GM19238 (cell line): Measurements from ENCODE around the gene VEGFC.

Source experiments
- DNase-seq: peaks from one replicate; pipeline ENCODE4 v3.0.0; 2011; ENCODE audit warnings: low spot score; ENCODE audit not compliant: insufficient read length

The VEGFC gene

GRCh38 chr4:176762661-176763308, 29.9 kb downstream of the VEGFC start:
- no peak for DNase-seq

- no peak for DNase-seq
Observed at GRCh38 chr4:176761872-176762271, 30.9 kb downstream of the VEGFC start.

- DNase-seq: no peak
Observed at GRCh38 chr4:176760471-176760870, 32.3 kb downstream of the VEGFC start.

- no peak for DNase-seq
Observed at GRCh38 chr4:176758731-176759130, 34.0 kb downstream of the VEGFC start.

- no peak for DNase-seq
Observed at GRCh38 chr4:176758323-176758722, 34.4 kb downstream of the VEGFC start.

DNA sequence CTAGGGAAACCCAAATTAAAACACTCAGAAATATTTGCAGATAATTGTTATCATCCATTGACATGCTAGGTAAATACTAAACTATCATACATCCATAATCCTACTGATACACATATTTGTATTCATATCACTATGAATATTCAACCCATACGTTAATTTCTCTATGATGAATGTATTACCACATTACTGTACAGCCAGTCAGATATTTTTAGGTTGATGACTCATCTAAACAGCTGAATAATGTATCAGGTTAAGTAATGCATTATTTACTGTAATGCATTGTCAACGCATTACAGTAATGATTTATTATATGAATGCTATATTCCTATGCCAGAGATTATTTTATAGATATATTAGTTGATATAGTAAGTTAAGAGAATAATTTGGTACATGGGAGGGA, 37.1 kb downstream of the VEGFC start:
- no peak for DNase-seq

DNA sequence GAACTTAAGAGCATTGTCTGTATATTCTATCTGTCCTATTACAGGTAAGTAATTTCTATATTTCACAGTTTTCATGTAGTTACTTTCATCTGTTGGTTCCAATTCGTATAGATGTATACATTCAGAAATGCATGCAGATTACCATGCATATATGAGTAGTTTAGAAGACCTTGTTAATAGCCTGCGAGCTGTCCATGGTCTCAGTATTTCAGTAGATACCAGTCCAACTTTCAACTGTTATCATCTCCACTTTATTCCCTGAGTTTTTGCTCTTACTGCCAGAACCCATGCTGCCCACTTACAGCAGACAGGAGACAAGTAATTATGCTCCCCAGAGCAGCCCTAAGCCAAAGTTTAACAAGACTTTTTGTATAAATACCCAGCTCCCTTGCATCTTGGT, 37.7 kb downstream of the VEGFC start:
- no peak for DNase-seq

DNA sequence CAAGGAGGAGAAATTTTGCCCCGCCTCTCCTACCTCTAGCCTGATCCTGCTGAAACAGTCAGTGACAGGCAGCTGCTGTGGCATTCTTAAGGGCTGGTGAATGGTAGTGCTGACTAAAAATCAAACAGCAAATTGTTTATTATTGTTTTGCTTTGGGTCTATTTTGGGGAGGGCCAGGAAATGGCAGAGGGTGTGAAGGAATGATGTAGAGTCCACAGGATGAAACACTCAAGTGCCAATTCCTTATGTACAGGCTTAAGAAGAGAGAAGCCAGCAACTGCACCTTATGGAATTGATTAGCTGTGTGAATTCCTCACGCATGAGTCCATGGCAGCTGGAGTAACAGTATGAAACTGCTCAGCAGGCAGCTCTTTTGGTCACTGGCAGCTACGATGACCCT, 39.7 kb downstream of the VEGFC start:
- DNase-seq: no peak

DNA sequence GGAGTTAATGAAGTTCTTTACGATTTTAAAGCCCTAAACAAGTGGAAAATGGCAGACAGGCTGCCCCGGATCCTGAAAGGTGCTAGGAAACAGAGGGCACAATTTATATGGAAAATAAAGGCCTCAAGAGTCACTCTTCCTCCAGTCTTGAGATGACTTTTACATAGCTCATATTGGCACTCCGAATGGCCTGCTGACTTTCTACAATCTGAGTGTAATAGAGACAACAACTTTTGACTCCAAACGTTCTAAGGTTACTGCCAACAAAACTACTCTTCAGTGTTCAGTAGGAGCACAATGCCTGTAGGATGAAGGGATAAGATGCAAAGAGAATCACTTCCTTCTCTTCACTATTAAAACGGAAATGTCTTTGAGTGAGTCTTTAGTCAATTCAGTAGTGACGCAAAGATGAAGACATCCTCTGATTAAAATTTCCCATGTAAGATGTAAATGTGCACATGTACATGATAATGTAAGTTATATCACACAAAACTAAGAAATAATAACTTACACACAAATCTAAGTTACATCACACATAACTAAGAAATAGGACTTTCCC, 40.5 kb downstream of the VEGFC start:
- DNase-seq: no peak

GRCh38 chr4:176751061-176751460, 41.7 kb downstream of the VEGFC start:
- no peak for DNase-seq

GRCh38 chr4:176746846-176747245, 45.9 kb downstream of the VEGFC start:
- DNase-seq: no peak

DNA sequence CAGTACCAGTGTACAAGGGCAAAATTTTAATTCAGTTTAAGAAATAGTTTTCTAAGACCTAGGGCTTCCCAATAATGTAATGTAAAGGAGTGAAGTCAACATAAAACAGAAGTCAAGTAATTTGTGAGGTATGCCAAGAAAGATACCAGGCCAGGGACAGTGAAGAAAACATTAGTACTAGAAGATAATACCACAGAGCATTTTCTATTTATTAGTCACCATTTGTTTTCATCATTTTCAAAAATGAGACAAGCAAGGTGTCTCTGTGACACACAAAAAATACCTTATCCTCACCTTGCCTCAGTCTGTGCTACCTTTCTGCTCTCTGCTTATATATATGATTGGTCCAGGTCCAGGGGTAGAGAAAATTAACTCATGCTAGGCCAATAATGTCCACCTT, 46.8 kb downstream of the VEGFC start:
- no peak for DNase-seq

DNA sequence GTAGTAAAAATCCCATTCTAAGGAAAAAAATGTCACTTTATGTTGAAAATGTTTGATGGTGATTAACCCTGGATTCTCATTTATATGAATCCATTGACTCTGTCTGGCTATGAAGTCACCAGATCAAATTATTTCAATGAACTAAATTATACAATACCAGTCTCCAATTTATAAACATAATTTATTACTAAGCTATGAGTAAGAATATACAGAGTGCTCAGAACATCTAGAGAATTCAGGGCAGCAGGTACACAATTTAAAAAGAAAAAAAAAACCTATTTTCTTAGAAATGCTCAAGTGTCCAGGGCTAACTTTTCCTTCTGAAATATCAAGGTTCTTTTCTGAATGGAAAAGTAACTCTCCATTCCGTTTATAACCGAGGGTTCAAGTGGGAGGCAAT, 48.6 kb downstream of the VEGFC start:
- DNase-seq: no peak

DNA sequence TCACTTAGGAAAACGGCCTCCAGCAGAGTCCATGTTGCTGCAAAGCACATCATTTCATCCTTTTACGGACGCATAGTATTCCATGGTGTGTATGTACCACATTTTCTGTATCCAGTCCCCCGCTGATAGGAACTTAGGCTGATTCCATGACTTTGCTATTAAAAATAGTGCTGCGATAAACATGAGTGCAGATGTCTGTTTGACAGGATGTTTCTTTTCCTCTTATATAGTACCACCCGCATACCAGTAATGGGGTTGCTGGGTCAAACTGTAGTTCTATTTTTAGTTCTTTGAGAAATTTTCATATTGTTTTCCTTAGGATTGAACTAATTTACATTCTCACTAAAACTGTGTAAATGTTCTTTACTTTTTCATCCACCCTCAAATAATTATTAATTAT, 50.5 kb downstream of the VEGFC start:
- no peak for DNase-seq

DNA sequence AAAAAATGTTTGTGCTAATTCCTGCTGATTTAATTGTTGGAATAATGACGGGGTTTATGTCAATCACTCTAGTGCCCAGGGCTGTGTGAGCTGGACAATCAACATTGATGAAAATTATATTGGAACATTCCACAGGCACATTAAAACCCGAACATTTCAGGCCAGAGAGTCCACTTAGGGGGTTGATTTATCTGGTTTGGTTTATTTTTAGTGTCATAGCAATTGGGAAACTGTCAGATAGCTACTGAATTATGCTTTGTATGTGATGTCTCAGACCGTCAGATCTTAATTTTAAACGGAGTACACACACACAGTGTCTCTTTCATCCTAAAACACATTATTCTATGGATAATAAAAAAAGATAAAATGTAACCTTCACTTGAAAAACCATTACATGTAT, 51.5 kb downstream of the VEGFC start:
- no peak for DNase-seq

GRCh38 chr4:176735300-176735699, 57.4 kb downstream of the VEGFC start:
- no peak for DNase-seq

DNA sequence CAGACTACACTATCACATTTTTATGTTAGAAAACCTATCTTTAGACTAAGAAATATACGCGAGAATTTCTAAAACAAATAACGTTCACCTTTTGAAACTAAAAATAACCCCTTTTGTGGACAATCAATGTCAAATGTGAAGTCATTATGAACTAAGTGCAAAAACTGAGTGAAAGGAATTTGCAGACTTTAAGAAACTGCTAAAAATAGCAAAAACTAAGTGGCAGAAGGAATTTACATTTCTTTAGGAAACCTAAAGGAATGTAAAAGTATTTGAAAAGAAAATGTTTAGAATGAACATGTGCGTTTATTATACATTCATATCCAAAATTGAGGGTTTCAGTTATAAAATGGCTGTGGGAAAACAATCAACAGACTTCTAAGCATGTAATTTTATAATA, 58.3 kb downstream of the VEGFC start:
- DNase-seq: no peak

DNA sequence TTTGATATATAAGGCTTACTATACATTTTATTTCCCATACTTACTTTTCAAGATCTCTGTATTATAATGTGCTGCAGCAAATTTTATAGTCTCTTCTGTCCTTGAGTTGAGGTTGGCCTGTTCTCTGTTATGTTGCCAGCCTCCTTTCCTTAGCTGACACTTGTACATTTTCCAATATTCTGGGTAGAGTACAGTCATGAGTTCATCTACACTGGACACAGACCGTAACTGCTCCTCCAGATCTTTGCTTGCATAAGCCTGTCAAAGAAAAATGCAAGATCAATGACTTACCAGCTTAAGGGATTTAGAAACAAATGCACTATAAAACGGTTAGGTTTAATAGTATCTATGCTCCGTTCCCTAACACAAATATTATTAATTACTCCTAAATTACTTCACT, 63.2 kb downstream of the VEGFC start:
- no peak for DNase-seq

GRCh38 chr4:176726803-176727202, 65.9 kb downstream of the VEGFC start:
- no peak for DNase-seq

GRCh38 chr4:176721459-176721858, 71.3 kb downstream of the VEGFC start:
- DNase-seq: no peak

- DNase-seq: no peak
Observed at GRCh38 chr4:176718881-176719280, 73.8 kb downstream of the VEGFC start.

DNA sequence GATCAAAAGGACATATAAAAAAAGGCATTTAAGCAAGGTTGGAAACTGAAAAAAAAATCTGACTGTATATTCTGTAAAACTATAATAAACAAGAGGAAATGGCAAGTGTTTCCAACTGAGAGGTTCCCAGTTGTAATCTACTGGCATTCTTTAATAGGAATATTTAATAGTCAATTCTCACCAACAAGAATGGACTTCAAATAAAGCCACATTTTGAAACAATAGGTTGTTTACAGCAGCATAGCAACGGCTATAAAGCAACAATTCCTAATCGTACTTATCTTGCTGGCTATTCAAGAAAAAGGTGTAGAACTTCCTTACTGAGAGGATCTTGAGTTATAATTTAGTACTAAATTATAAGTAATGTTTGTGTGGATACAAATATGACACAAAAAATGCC, 75.5 kb downstream of the VEGFC start:
- DNase-seq: no peak

DNA sequence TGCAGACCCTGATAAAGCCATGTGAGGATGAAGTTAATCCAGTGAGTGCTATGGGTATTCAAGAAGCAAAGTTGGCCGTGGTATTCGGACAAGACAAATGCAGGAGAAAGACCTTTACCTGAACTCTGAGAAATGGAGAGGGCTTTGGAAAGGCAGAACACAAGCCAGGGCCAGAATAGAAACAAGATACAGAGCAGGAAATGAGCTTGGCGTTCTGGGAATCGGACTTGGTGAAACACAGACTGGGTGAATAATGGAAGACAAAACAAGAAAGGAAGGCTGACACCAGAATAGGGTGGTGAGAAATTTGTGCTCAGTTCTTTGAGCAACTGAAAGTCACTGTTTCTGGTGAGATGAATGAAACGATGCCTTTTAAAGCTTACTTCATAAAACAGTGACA, 83.3 kb downstream of the VEGFC start:
- no peak for DNase-seq
